Stomach (tissue), 4 donors: ENCODE results near the gene HEXIM1.

Experiments
- POLR2A ChIP-seq, 4 donors: fragments of 450-650 bp; IDR thresholded peaks; one replicate each; pipeline ENCODE4 v1.6.1; 2016; ENCODE audit warnings: antibody characterized with exemption in 4 of 4, control low read depth in 2 of 4, mild to moderate bottlenecking in 1 of 4, moderate library complexity in 1 of 4
- TF ChIP-seq, protein P1 (sequence below), 7 experiments: fragments of 450-650 bp in 4 of 7; fragments of 200-600 bp in 3 of 7; sonication (generic) in 3 of 7; IDR thresholded peaks; one replicate each; pipeline ENCODE4 v1.5.1; 2016 to 2019; ENCODE audit warnings: antibody characterized with exemption in 7 of 7, control low read depth in 2 of 7, mild to moderate bottlenecking in 1 of 7

DNA sequence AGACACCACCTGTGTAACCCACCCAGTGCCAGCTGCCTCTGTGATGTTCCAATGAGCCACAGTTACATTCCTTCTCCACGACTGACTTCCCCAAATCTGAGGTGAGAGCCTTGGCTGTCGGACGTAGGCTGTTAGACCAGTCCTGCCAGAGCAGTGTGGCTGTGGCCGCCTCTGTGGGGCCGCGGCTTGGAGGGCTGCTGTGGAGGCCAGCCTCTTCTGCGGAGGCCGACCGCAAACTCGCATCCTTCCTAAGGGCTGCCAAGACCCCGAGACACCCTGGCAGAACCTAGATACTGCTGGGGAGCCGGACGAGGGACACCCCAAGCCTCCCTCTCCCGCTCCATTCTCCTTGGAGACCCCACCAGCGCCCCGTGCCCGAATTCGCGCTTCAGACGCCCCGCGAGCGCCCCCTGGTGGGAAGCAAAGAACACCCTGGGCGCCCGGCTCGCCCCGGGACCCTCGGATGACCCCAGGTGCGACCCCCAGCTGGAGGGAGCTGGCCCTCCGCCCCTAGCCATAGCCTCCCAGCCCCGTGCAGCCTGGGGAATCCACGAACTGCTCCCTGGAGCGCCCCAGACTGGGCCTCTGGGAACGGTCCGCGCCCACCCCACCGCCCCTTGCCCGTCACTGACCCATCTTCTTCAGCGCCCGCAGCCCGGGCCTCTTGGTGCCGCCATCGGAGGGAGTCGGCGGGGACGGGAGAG, 16.5 kb upstream of the HEXIM1 start:
- TF ChIP-seq POLR2A (IDR thresholded peaks at IDR 0.05), result no peak
- TF ChIP-seq, protein P1, sequence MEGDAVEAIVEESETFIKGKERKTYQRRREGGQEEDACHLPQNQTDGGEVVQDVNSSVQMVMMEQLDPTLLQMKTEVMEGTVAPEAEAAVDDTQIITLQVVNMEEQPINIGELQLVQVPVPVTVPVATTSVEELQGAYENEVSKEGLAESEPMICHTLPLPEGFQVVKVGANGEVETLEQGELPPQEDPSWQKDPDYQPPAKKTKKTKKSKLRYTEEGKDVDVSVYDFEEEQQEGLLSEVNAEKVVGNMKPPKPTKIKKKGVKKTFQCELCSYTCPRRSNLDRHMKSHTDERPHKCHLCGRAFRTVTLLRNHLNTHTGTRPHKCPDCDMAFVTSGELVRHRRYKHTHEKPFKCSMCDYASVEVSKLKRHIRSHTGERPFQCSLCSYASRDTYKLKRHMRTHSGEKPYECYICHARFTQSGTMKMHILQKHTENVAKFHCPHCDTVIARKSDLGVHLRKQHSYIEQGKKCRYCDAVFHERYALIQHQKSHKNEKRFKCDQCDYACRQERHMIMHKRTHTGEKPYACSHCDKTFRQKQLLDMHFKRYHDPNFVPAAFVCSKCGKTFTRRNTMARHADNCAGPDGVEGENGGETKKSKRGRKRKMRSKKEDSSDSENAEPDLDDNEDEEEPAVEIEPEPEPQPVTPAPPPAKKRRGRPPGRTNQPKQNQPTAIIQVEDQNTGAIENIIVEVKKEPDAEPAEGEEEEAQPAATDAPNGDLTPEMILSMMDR (IDR thresholded peaks at IDR 0.05), result peak in 5 of 7 experiments; percentile 54 to 91 (median 73)
